GM23338 (cell line): ENCODE data around the gene CCDC40. TPM values are rescaled to one million over a fixed set of nuclear protein-coding genes. Genes with fewer than 3 reads are reported as not detected.

Experiments
- ATAC-seq: fragments of 200-7000 bp; cut with Tn5 transposase; 3 replicates; pipeline ENCODE4 v1.9.1; 2020
- DNase-seq: peaks from one replicate; pipeline ENCODE4 v3.0.0-alpha.2; 2015; ENCODE audit warnings: low spot score
- H2AFZ ChIP-seq: fragments of 200-600 bp; sonication (generic); 2 replicates; pipeline ENCODE4 v1.8.0; 2016; ENCODE audit warnings: antibody characterized with exemption, mild to moderate bottlenecking, moderate library complexity
- H3F3A ChIP-seq: fragments of 200-600 bp; sonication (generic); replicated peaks from 2 replicates; pipeline ENCODE4 v1.8.0; 2017; ENCODE audit warnings: antibody characterized with exemption, mixed run types, low read depth
- H3K27ac ChIP-seq: fragments of 200-600 bp; sonication (generic); 2 replicates; pipeline ENCODE4 v1.6.1; 2016; ENCODE audit warnings: low read depth
- H3K27me3 ChIP-seq: fragments of 200-600 bp; sonication (generic); 2 replicates; pipeline ENCODE4 v1.8.0; 2016; ENCODE audit warnings: mild to moderate bottlenecking, mixed run types, moderate library complexity; ENCODE audit not compliant: insufficient read depth
- H3K36me3 ChIP-seq: fragments of 200-600 bp; sonication (generic); 2 replicates; pipeline ENCODE4 v1.8.0; 2016; ENCODE audit warnings: mild to moderate bottlenecking; ENCODE audit not compliant: insufficient read depth
- H3K4me1 ChIP-seq: fragments of 200-600 bp; sonication (generic); 2 replicates; pipeline ENCODE4 v1.8.0; 2016; ENCODE audit warnings: mild to moderate bottlenecking, moderate library complexity; ENCODE audit not compliant: insufficient read depth
- H3K4me2 ChIP-seq: fragments of 200-600 bp; sonication (generic); 2 replicates; pipeline ENCODE4 v1.7.1; 2017; ENCODE audit warnings: mixed run types
- H3K4me3 ChIP-seq: fragments of 200-600 bp; sonication (generic); 2 replicates; pipeline ENCODE4 v1.6.1; 2016; ENCODE audit warnings: mixed run types
- H3K79me2 ChIP-seq: fragments of 200-600 bp; sonication (generic); replicated peaks from 2 replicates; pipeline ENCODE4 v1.8.0; 2017; ENCODE audit warnings: mild to moderate bottlenecking; ENCODE audit not compliant: insufficient read depth
- H3K9me2 ChIP-seq: fragments of 200-600 bp; sonication (generic); 2 replicates; pipeline ENCODE4 v1.8.0; 2017; ENCODE audit not compliant: insufficient read depth
- H4K20me1 ChIP-seq: fragments of 200-600 bp; sonication (generic); replicated peaks from 2 replicates; pipeline ENCODE4 v1.8.0; 2017; ENCODE audit warnings: mild to moderate bottlenecking; ENCODE audit not compliant: insufficient read depth
- H3K27ac Mint-ChIP-seq: 2 replicates; pipeline ENCODE4 v1.8.0; 2020; ENCODE audit warnings: inconsistent platforms, mild to moderate bottlenecking, moderate library complexity, mixed read lengths
- H3K27me3 Mint-ChIP-seq: 3 replicates; pipeline ENCODE4 v1.8.0; 2022; ENCODE audit warnings: low read depth, mild to moderate bottlenecking, moderate library complexity, mixed read lengths, inconsistent platforms; ENCODE audit not compliant: insufficient read depth, poor library complexity
- H3K36me3 Mint-ChIP-seq: 3 replicates; pipeline ENCODE4 v1.8.0; 2021; ENCODE audit warnings: low read depth, mild to moderate bottlenecking, inconsistent platforms, moderate library complexity, mixed read lengths
- H3K4me1 Mint-ChIP-seq: 3 replicates; pipeline ENCODE4 v1.8.0; 2020; ENCODE audit warnings: mild to moderate bottlenecking, inconsistent platforms, mixed read lengths
- H3K4me3 Mint-ChIP-seq: 3 replicates; pipeline ENCODE4 v1.8.0; 2021; ENCODE audit warnings: moderate library complexity, mild to moderate bottlenecking, inconsistent platforms, mixed read lengths
- H3K9me3 Mint-ChIP-seq: 3 replicates; pipeline ENCODE4 v1.8.0; 2020; ENCODE audit warnings: moderate library complexity, mild to moderate bottlenecking, inconsistent platforms, mixed read lengths
- CREB1 ChIP-seq: fragments of 250-450 bp; sonication (Bioruptor Pico); IDR thresholded peaks from 2 replicates; pipeline ENCODE4 v1.5.0; 2020; ENCODE audit warnings: low read depth, mild to moderate bottlenecking, moderate library complexity
- CTCF ChIP-seq, 2 experiments: fragments of 200-600 bp in 1 of 2; sonication (generic) in 1 of 2; conservative IDR thresholded peaks; 2 replicates each; pipeline versions ENCODE4 v1.5.1 to v1.6.1; 2016 to 2017; ENCODE audit warnings: antibody characterized with exemption in 2 of 2, low read depth in 2 of 2, mild to moderate bottlenecking in 2 of 2, moderate library complexity in 1 of 2
- ETS1 ChIP-seq: IDR thresholded peaks from 2 replicates; pipeline ENCODE4 v1.6.1; 2016; ENCODE audit warnings: antibody characterized with exemption
- EZH2 ChIP-seq: fragments of 200-600 bp; sonication (generic); IDR thresholded peaks from one replicate; pipeline ENCODE4 v1.8.0; 2017; ENCODE audit warnings: antibody characterized with exemption, mild to moderate bottlenecking, low read depth; ENCODE audit not compliant: unreplicated experiment
- EZH2phosphoT487 ChIP-seq: fragments of 200-600 bp; sonication (generic); IDR thresholded peaks from one replicate; pipeline ENCODE4 v1.8.1; 2018; ENCODE audit warnings: antibody characterized with exemption; ENCODE audit not compliant: unreplicated experiment
- JUNB ChIP-seq: IDR thresholded peaks from one replicate; pipeline ENCODE4 v1.6.1; 2016; ENCODE audit warnings: antibody characterized with exemption; ENCODE audit not compliant: unreplicated experiment
- NANOG ChIP-seq: IDR thresholded peaks from 2 replicates; pipeline ENCODE4 v1.6.1; 2016; ENCODE audit warnings: antibody characterized with exemption, borderline replicate concordance
- POLR2AphosphoS5 ChIP-seq: IDR thresholded peaks from 2 replicates; pipeline ENCODE4 v1.6.1; 2016; ENCODE audit warnings: antibody characterized with exemption, low read depth
- REST ChIP-seq: IDR thresholded peaks from one replicate; pipeline ENCODE4 v1.6.1; 2018; ENCODE audit warnings: antibody characterized with exemption; ENCODE audit not compliant: unreplicated experiment
- STAT1 ChIP-seq: IDR thresholded peaks from one replicate; pipeline ENCODE4 v1.6.1; 2016; ENCODE audit warnings: antibody characterized with exemption; ENCODE audit not compliant: unreplicated experiment
- ZNF114 ChIP-seq: fragments of 250-450 bp; sonication (Bioruptor Pico); IDR thresholded peaks from 2 replicates; pipeline ENCODE4 v1.5.0; 2020; ENCODE audit warnings: mild to moderate bottlenecking, moderate library complexity
- ZNF331 ChIP-seq: fragments of 250-450 bp; sonication (Bioruptor Pico); IDR thresholded peaks from 2 replicates; pipeline ENCODE4 v1.5.0; 2020; ENCODE audit warnings: low read depth, mild to moderate bottlenecking, moderate library complexity
- ZNF462 ChIP-seq: fragments of 250-450 bp; sonication (Bioruptor Pico); IDR thresholded peaks from 2 replicates; pipeline ENCODE4 v1.5.0; 2020; ENCODE audit warnings: mild to moderate bottlenecking, moderate library complexity
- polyA plus RNA-seq: library from polyadenylated mRNA; unstranded; fragments of >200 nt; fragmentation: Nextera tagmentation; extraction: Ambion mirVana; gene quantifications from 2 replicates; pipeline ENCODE4 v1.2.1, GENCODE V29; 2016
- total RNA-seq: library from RNA; depleted of rRNA; stranded (reverse); fragments of >200 nt; shearing (Covaris generic); gene quantifications from 2 replicates; pipeline ENCODE4 v1.2.3, GENCODE V29; 2014

CCDC40 gene
- total and polyA plus RNA-seq, 2 experiments from 2014 or later = 7.6 to 8.1 TPM

GRCh38 chr17:80030730-80031410 is 5.6 kb upstream of the CCDC40 start:
- Mint-ChIP-seq H3K27me3 (peaks cover 4% of the 10 kb centered on the region), H3K36me3 (no peaks in the 10 kb centered on the region), H3K9me3 (no peaks in the 10 kb centered on the region), H3K27ac (no peak overlapping the region), H3K4me1 (peaks cover 54% of the 10 kb centered on the region), H3K4me3 (no peak overlapping the region)
- DNase-seq (no peak), ATAC-seq (no peak; the same call in 2 of the 3 replicates)
- 0 out of 2 replicates have a peak, but pooled peaks cover 2% of the 10 kb centered on the region for H3F3A ChIP-seq
- no peak overlapping the region for H3K4me2 ChIP-seq
- H2AFZ ChIP-seq = no peak overlapping the region
- H3K36me3 ChIP-seq = peaks cover 2% of the 10 kb centered on the region; the same call in 1 of the 2 replicates
- no peaks in the 10 kb centered on the region for H3K27me3 ChIP-seq
- no peak overlapping the region for H3K27ac ChIP-seq
- no peaks in the 10 kb centered on the region for H3K9me2 ChIP-seq
- H3K4me3 ChIP-seq = no peak overlapping the region
- TF ChIP-seq STAT1 = no peak
- no peak for TF ChIP-seq JUNB
- no peak for TF ChIP-seq CTCF (conservative IDR thresholded peaks at IDR 0.05; ENCODE audit: low read depth in 2 of 2)
- no peak for TF ChIP-seq EZH2
- no peak for TF ChIP-seq POLR2AphosphoS5
- TF ChIP-seq ETS1 = no peak
- no peak for TF ChIP-seq CREB1
- no peak for TF ChIP-seq ZNF462 (CRISPR knock-in tag)
- TF ChIP-seq REST = no peak
- TF ChIP-seq NANOG = no peak
- no peak for TF ChIP-seq EZH2phosphoT487
- no peak for TF ChIP-seq ZNF331 (CRISPR knock-in tag)
- no peak for TF ChIP-seq ZNF114 (CRISPR knock-in tag)
- H3K4me1 ChIP-seq = peaks cover 41% of the 10 kb centered on the region
- peaks cover 69% of the 10 kb centered on the region for H4K20me1 ChIP-seq
- peaks cover 94% of the 10 kb centered on the region for H3K79me2 ChIP-seq
